Neural progenitor cell (in vitro differentiated cells): ENCODE data around the gene CBLB. TPM values are rescaled to one million over a fixed set of nuclear protein-coding genes. Genes with fewer than 3 reads are reported as not detected.

Experiments
- DNase-seq: peaks from one replicate; pipeline ENCODE4 v3.0.0-alpha.2; 2016; ENCODE audit warnings: low spot score
- H2AFZ ChIP-seq: fragments of 200-600 bp; sonication (generic); replicated peaks from 2 replicates; pipeline ENCODE4 v1.6.1; 2016; ENCODE audit warnings: antibody characterized with exemption
- H3F3A ChIP-seq: fragments of 200-600 bp; sonication (generic); 2 replicates; pipeline ENCODE4 v1.6.1; 2016; ENCODE audit warnings: antibody characterized with exemption, low read depth
- H3K27ac ChIP-seq: fragments of 200-600 bp; sonication (generic); 2 replicates; pipeline ENCODE4 v1.5.1; 2016; ENCODE audit warnings: mild to moderate bottlenecking
- H3K27me3 ChIP-seq: fragments of 200-600 bp; sonication (generic); 2 replicates; pipeline ENCODE4 v1.6.1; 2016; ENCODE audit warnings: mild to moderate bottlenecking, moderate library complexity
- H3K36me3 ChIP-seq: fragments of 200-600 bp; sonication (generic); 2 replicates; pipeline ENCODE4 v1.5.1; 2016
- H3K4me1 ChIP-seq: fragments of 200-600 bp; sonication (generic); 2 replicates; pipeline ENCODE4 v1.6.1; 2016; ENCODE audit warnings: mixed run types
- H3K4me2 ChIP-seq: fragments of 200-600 bp; sonication (generic); 2 replicates; pipeline ENCODE4 v1.6.1; 2016
- H3K4me3 ChIP-seq: fragments of 200-600 bp; sonication (generic); 2 replicates; pipeline ENCODE4 v1.5.1; 2016
- H3K79me2 ChIP-seq: fragments of 200-600 bp; sonication (generic); 2 replicates; pipeline ENCODE4 v1.6.1; 2016; ENCODE audit warnings: low read depth
- H3K9ac ChIP-seq: fragments of 200-600 bp; sonication (generic); 2 replicates; pipeline ENCODE4 v1.6.1; 2016
- H3K9me3 ChIP-seq: fragments of 200-600 bp; sonication (generic); 2 replicates; pipeline ENCODE4 v1.5.1; 2016; ENCODE audit warnings: low read depth
- H4K20me1 ChIP-seq: fragments of 200-600 bp; sonication (generic); 2 replicates; pipeline ENCODE4 v1.6.1; 2016; ENCODE audit warnings: low read depth
- H3K27ac Mint-ChIP-seq: 3 replicates; pipeline ENCODE4 v1.8.0; 2021; ENCODE audit warnings: mixed read lengths
- H3K27me3 Mint-ChIP-seq: 2 replicates; pipeline ENCODE4 v1.8.0; 2022; ENCODE audit warnings: low read depth, mild to moderate bottlenecking, inconsistent platforms, moderate library complexity, mixed read lengths; ENCODE audit not compliant: insufficient read depth
- H3K36me3 Mint-ChIP-seq: 3 replicates; pipeline ENCODE4 v1.8.0; 2021; ENCODE audit warnings: mixed read lengths
- H3K4me1 Mint-ChIP-seq: 3 replicates; pipeline ENCODE4 v1.8.0; 2021; ENCODE audit warnings: mixed read lengths
- H3K4me3 Mint-ChIP-seq: 3 replicates; pipeline ENCODE4 v1.8.0; 2021; ENCODE audit warnings: mild to moderate bottlenecking, moderate library complexity, mixed read lengths
- H3K9me3 Mint-ChIP-seq: 3 replicates; pipeline ENCODE4 v1.8.0; 2020; ENCODE audit warnings: mixed read lengths
- CTCF ChIP-seq: fragments of 200-600 bp; sonication (generic); IDR thresholded peaks from 2 replicates; pipeline ENCODE4 v1.5.1; 2017; ENCODE audit warnings: antibody characterized with exemption, mild to moderate bottlenecking
- EZH2 ChIP-seq: fragments of 200-600 bp; sonication (generic); IDR thresholded peaks from 2 replicates; pipeline ENCODE4 v1.6.1; 2017; ENCODE audit warnings: antibody characterized with exemption, mild to moderate bottlenecking, moderate library complexity
- EZH2phosphoT487 ChIP-seq: fragments of 200-600 bp; sonication (generic); IDR thresholded peaks from 2 replicates; pipeline ENCODE4 v1.6.1; 2017; ENCODE audit warnings: antibody characterized with exemption
- total RNA-seq: library from RNA; depleted of rRNA; stranded (reverse); fragments of >200 nt; gene quantifications from 2 replicates; pipeline ENCODE4 v1.2.3, GENCODE V29; 2015; ENCODE audit warnings: low replicate concordance

CBLB gene
- total RNA-seq, 1 donor from 2014 or later = 105 TPM

GRCh38 chr3:105812194-105812586, 56.6 kb downstream of the CBLB start:
- no peaks in the 10 kb centered on the region for H3K4me1 ChIP-seq
- Mint-ChIP-seq H3K9me3 (peaks cover 4% of the 10 kb centered on the region), H3K4me1 (peaks cover 7% of the 10 kb centered on the region), H3K27me3 (peaks cover 3% of the 10 kb centered on the region), H3K4me3 (no peak overlapping the region), H3K36me3 (peaks cover 13% of the 10 kb centered on the region), H3K27ac (no peak overlapping the region)
- no peak overlapping the region for H3K9ac ChIP-seq
- DNase-seq = no peak
- peaks cover 14% of the 10 kb centered on the region for H4K20me1 ChIP-seq
- peaks cover 87% of the 10 kb centered on the region for H3K79me2 ChIP-seq
- TF ChIP-seq CTCF (no peak), EZH2 (no peak), EZH2phosphoT487 (no peak)
- H3F3A ChIP-seq = no peaks in the 10 kb centered on the region
- no peak overlapping the region for H3K4me2 ChIP-seq
- H3K4me3 ChIP-seq = no peak overlapping the region
- H3K9me3 ChIP-seq = no peaks in the 10 kb centered on the region
- H3K27me3 ChIP-seq = no peaks in the 10 kb centered on the region
- H2AFZ ChIP-seq = no peak overlapping the region
- H3K27ac ChIP-seq = no peak overlapping the region
- H3K36me3 ChIP-seq = no peaks in the 10 kb centered on the region

GRCh38 chr3:105811518-105812193, 57.2 kb downstream of the CBLB start:
- Histone ChIP-seq H3K36me3 (no peaks in the 10 kb centered on the region), H3K79me2 (peaks cover 88% of the 10 kb centered on the region), H4K20me1 (peaks cover 14% of the 10 kb centered on the region), H3K27ac (no peak overlapping the region), H3K27me3 (no peaks in the 10 kb centered on the region), H3K4me3 (no peak overlapping the region), H2AFZ (no peak overlapping the region), H3K4me2 (no peak overlapping the region), H3K9ac (no peak overlapping the region), H3K9me3 (no peaks in the 10 kb centered on the region), H3F3A (no peaks in the 10 kb centered on the region), H3K4me1 (no peaks in the 10 kb centered on the region)
- Mint-ChIP-seq H3K27ac (no peak overlapping the region), H3K9me3 (peaks cover 4% of the 10 kb centered on the region), H3K4me1 (peaks cover 7% of the 10 kb centered on the region), H3K4me3 (no peak overlapping the region), H3K27me3 (peaks cover 3% of the 10 kb centered on the region), H3K36me3 (peaks cover 11% of the 10 kb centered on the region)
- TF ChIP-seq EZH2phosphoT487 = no peak
- TF ChIP-seq EZH2 = no peak
- TF ChIP-seq CTCF = no peak
- no peak for DNase-seq

- H3K27ac Mint-ChIP-seq = no peak overlapping the region
- H3K27ac ChIP-seq = no peak overlapping the region
These were observed 59.5 kb downstream of the CBLB start for GRCh38 chr3:105809208-105809888.

More at GRCh38 chr3:105809208-105809888, 59.5 kb downstream of the CBLB start:
- H3K36me3 ChIP-seq = no peaks in the 10 kb centered on the region
- H4K20me1 ChIP-seq = peaks cover 14% of the 10 kb centered on the region
- Mint-ChIP-seq H3K4me1 (peaks cover 7% of the 10 kb centered on the region), H3K27me3 (no peaks in the 10 kb centered on the region), H3K9me3 (no peaks in the 10 kb centered on the region), H3K36me3 (peaks cover 4% of the 10 kb centered on the region), H3K4me3 (no peak overlapping the region)
- no peak overlapping the region for H2AFZ ChIP-seq
- H3K27me3 ChIP-seq = no peaks in the 10 kb centered on the region
- no peak overlapping the region for H3K4me3 ChIP-seq
- TF ChIP-seq EZH2phosphoT487 = no peak
- no peak for TF ChIP-seq EZH2
- no peak for TF ChIP-seq CTCF
- no peak overlapping the region for H3K9ac ChIP-seq
- H3K79me2 ChIP-seq = peaks cover 82% of the 10 kb centered on the region
- no peak overlapping the region for H3K4me2 ChIP-seq
- no peaks in the 10 kb centered on the region for H3K9me3 ChIP-seq
- DNase-seq = no peak
- H3K4me1 ChIP-seq = no peaks in the 10 kb centered on the region
- no peaks in the 10 kb centered on the region for H3F3A ChIP-seq
